ENCODE measurements around the gene ABCC2.

DNA sequence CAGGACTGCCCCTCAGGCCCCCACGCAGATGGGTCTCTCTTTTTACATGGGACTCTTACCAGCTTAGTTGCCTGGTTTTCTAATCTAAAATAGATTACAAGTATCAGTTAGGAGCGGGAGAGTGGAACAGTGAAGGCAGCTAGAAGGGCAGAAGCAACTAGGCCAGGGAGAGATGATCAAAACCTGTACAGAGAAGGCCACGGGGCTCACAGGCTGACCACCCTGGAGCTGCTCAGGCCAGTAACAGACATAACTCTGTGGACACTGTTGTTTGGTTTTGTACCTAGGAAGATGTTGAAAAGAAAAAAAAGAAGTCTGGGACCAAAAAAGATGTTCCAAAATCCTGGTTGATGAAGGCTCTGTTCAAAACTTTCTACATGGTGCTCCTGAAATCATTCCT is 16.5 kb downstream of the ABCC2 start:
- TF ChIP-seq POLR2A (IDR thresholded peaks at IDR 0.05; ENCODE audit: extremely low read depth, insufficient read length) (no peak), MYC (IDR thresholded peaks at IDR 0.05; ENCODE audit: low read depth, low read length) (no peak)
- TF ChIP-seq, protein P1, sequence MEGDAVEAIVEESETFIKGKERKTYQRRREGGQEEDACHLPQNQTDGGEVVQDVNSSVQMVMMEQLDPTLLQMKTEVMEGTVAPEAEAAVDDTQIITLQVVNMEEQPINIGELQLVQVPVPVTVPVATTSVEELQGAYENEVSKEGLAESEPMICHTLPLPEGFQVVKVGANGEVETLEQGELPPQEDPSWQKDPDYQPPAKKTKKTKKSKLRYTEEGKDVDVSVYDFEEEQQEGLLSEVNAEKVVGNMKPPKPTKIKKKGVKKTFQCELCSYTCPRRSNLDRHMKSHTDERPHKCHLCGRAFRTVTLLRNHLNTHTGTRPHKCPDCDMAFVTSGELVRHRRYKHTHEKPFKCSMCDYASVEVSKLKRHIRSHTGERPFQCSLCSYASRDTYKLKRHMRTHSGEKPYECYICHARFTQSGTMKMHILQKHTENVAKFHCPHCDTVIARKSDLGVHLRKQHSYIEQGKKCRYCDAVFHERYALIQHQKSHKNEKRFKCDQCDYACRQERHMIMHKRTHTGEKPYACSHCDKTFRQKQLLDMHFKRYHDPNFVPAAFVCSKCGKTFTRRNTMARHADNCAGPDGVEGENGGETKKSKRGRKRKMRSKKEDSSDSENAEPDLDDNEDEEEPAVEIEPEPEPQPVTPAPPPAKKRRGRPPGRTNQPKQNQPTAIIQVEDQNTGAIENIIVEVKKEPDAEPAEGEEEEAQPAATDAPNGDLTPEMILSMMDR (IDR thresholded peaks at IDR 0.05; ENCODE audit: low read depth, low read length), result no peak
